Caco-2 (cell line): ENCODE data around the gene JMJD6. TPM values are rescaled to one million over a fixed set of nuclear protein-coding genes. Genes with fewer than 3 reads are reported as not detected.

Experiments
- BruUV-seq: library from RNA; stranded (reverse); fragments of 400-500 nt; replicated peaks from 2 replicates; lab custom pipeline; 2021; lab: Mats Ljungman, UMichigan
- CTCF ChIA-PET: fragments of 300-600 bp; sonication (Branson Sonifier 250); formaldehyde crosslinking; loops from one replicate; lab custom pipeline; 2022; ENCODE audit warnings: antibody characterized with exemption; lab: Charles Lee
- POLR2A ChIA-PET: fragments of 300-600 bp; sonication (Branson Sonifier 250); formaldehyde crosslinking; loops from one replicate; lab custom pipeline; 2022; ENCODE audit warnings: antibody characterized with exemption; lab: Charles Lee
- DNase-seq, 2 experiments: peaks; one replicate each; pipeline versions ENCODE4 v3.0.0 to v3.0.0-alpha.2; 2020 to 2022
- H3K27me3 ChIP-seq: replicated peaks from 2 replicates; pipeline ENCODE4 v1.6.0; 2011; ENCODE audit warnings: low read length; ENCODE audit not compliant: control insufficient read depth, insufficient read depth
- H3K36me3 ChIP-seq: 2 replicates; pipeline ENCODE4 v1.5.1; 2011; ENCODE audit warnings: low read length; ENCODE audit not compliant: control insufficient read depth, insufficient read depth
- H3K4me1 ChIP-seq: fragments of 250-450 bp; sonication (Bioruptor Pico); 2 replicates; pipeline ENCODE4 v1.5.1; 2020; ENCODE audit warnings: mild to moderate bottlenecking
- H3K4me3 ChIP-seq: 2 replicates; pipeline ENCODE4 v1.5.1; 2011; ENCODE audit warnings: low read depth, mild to moderate bottlenecking, control low read depth, low read length
- H3K9me3 ChIP-seq: fragments of 250-450 bp; sonication (Bioruptor Pico); 2 replicates; pipeline ENCODE4 v1.5.1; 2020; ENCODE audit warnings: mild to moderate bottlenecking, moderate library complexity
- H3K27ac Mint-ChIP-seq: one replicate; pipeline ENCODE4 v1.8.0; 2022; ENCODE audit warnings: mixed read lengths; ENCODE audit not compliant: unreplicated experiment
- H3K27me3 Mint-ChIP-seq: one replicate; pipeline ENCODE4 v1.8.0; 2022; ENCODE audit warnings: mixed read lengths; ENCODE audit not compliant: insufficient read depth, unreplicated experiment
- H3K36me3 Mint-ChIP-seq: one replicate; pipeline ENCODE4 v1.8.0; 2022; ENCODE audit warnings: mild to moderate bottlenecking, mixed read lengths; ENCODE audit not compliant: insufficient read depth, unreplicated experiment
- H3K4me1 Mint-ChIP-seq: one replicate; pipeline ENCODE4 v1.8.0; 2022; ENCODE audit warnings: low read depth, mixed read lengths; ENCODE audit not compliant: unreplicated experiment
- H3K4me3 Mint-ChIP-seq: one replicate; pipeline ENCODE4 v1.8.0; 2022; ENCODE audit warnings: mild to moderate bottlenecking, moderate library complexity, mixed read lengths; ENCODE audit not compliant: unreplicated experiment
- H3K9me3 Mint-ChIP-seq: one replicate; pipeline ENCODE4 v1.8.0; 2022; ENCODE audit warnings: mixed read lengths; ENCODE audit not compliant: unreplicated experiment
- intact Hi-C: fragments of 100-400 bp; cut with micrococcal nuclease; formaldehyde crosslinking; loops from one replicate; pipeline ENCODE4 v1.10.0; 2022; ENCODE audit not compliant: unreplicated experiment
- total RNA-seq: library from RNA; stranded (reverse); gene quantifications from 2 replicates; pipeline ENCODE4 v1.2.3, GENCODE V29; 2022
- TF ChIP-seq, protein P1 (sequence below), 2 experiments: fragments of 200-600 bp in 1 of 2; IDR thresholded peaks; 1 replicate in 1 of 2; 2 replicates in 1 of 2; pipeline versions ENCODE4 v1.5.1 to v1.8.0; 2011 to 2022; ENCODE audit warnings: antibody characterized with exemption in 1 of 2, control low read depth in 1 of 2, inconsistent platforms in 1 of 2, low read depth in 1 of 2, low read length in 1 of 2, mild to moderate bottlenecking in 1 of 2, moderate library complexity in 1 of 2; ENCODE audit not compliant: insufficient read depth in 1 of 2, severe bottlenecking in 1 of 2, unreplicated experiment in 1 of 2

Gene JMJD6
- total RNA-seq, 1 experiment from 2014 or later, result 37.4 TPM

DNA sequence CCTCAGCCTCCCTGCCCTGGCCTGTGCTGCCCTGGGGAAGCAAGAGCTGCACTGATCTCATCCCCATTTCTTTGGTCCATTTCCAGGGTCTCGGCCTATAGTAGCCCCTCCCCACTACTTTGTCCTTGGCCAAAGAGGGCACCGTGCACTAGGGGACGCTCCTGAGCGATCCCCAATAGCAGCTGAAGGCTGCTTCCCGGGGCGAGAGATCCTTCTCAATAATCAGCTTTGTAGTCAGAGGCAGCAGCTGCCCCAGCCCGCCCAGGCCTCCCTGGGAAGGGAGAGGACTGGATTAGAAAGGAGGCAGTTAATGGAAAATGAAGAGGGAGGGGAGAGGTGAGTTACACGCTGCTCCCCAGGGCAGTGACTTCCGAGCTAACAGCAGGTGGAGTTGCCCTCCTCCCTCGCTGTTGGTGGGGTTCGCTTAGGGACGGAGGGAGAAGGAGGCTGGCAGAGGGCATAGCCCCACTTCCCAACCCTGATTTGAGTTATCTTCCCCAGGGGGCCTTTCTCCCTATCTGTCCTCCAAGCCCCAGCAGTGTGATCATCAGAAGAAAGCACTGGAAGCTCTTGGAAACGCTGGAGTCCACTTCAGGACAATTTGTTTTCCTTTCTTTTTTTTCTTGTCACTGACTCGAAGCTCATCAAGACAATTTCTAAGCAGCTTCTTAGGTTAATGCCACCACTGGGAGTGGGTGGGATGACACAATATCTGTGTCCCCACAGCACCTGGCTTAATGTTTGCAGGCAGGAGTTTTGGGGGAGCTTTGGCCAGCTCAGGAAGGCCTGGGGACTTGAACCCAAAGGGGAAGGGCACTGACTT is 18.2 kb downstream of the JMJD6 start:
- Histone ChIP-seq H3K4me1 (peaks cover 13% of the 10 kb centered on the region), H3K27me3 (no peaks in the 10 kb centered on the region), H3K36me3 (no peaks in the 10 kb centered on the region; the same call in 1 of the 2 replicates), H3K9me3 (no peaks in the 10 kb centered on the region), H3K4me3 (no peak overlapping the region)
- no peak overlapping the region for H3K27ac Mint-ChIP-seq
- no peaks in the 10 kb centered on the region for H3K9me3 Mint-ChIP-seq
- peak overlapping the region; percentile 77 for H3K4me3 Mint-ChIP-seq
- intact Hi-C loops, result no loop called here
- POLR2A ChIA-PET, result interaction anchor here (0.5 to 0.6 kb wide), 2 partner anchors 11 to 209 kb away, joined by 3 read pairs; no protein-coding TSS in a partner anchor
- peaks cover 5% of the 10 kb centered on the region for H3K36me3 Mint-ChIP-seq
- H3K4me1 Mint-ChIP-seq, result peaks cover 15% of the 10 kb centered on the region
- CTCF ChIA-PET, result interaction anchor here (0.6 to 1.1 kb wide), 5 partner anchors 11 to 200 kb away, joined by 3 to 5 read pairs (median 3); no protein-coding TSS in a partner anchor
- DNase-seq, result no peak
- no TSS peak for BruUV-seq
- TF ChIP-seq, protein P1, sequence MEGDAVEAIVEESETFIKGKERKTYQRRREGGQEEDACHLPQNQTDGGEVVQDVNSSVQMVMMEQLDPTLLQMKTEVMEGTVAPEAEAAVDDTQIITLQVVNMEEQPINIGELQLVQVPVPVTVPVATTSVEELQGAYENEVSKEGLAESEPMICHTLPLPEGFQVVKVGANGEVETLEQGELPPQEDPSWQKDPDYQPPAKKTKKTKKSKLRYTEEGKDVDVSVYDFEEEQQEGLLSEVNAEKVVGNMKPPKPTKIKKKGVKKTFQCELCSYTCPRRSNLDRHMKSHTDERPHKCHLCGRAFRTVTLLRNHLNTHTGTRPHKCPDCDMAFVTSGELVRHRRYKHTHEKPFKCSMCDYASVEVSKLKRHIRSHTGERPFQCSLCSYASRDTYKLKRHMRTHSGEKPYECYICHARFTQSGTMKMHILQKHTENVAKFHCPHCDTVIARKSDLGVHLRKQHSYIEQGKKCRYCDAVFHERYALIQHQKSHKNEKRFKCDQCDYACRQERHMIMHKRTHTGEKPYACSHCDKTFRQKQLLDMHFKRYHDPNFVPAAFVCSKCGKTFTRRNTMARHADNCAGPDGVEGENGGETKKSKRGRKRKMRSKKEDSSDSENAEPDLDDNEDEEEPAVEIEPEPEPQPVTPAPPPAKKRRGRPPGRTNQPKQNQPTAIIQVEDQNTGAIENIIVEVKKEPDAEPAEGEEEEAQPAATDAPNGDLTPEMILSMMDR (IDR thresholded peaks at IDR 0.05; ENCODE audit: insufficient read depth in 1 of 2, low read depth in 1 of 2, low read length in 1 of 2, severe bottlenecking in 1 of 2, unreplicated experiment in 1 of 2), result peak in 1 of 2 experiments; percentile 20
- no peaks in the 10 kb centered on the region for H3K27me3 Mint-ChIP-seq

DNA sequence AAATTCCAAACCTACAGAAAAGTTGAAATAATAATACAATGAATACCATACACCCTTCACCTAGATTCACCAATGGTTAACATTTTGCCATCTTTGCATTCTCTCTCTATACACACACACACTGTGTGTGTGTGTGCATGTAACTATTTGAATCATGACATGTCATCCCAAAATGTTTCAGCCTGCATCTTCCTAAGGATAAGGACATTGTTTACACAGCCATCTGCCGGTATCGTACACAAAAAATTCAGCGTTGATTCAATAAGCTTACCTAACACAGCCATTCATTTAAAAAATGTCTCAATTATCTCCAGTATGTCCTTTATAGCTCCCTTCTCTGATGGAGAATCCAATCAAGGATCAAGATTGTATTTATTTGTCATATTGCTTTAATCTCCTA is 19.6 kb downstream of the JMJD6 start:
- no TSS peak for BruUV-seq
- intact Hi-C loops, result no loop called here
- no peak for DNase-seq
- TF ChIP-seq, protein P1 (IDR thresholded peaks at IDR 0.05; ENCODE audit: insufficient read depth in 1 of 2, low read depth in 1 of 2, low read length in 1 of 2, severe bottlenecking in 1 of 2, unreplicated experiment in 1 of 2), result no peak
- ChIA-PET CTCF (interaction anchor here (0.7 kb wide), 1 partner anchor 29 kb away, joined by 3 read pairs; no protein-coding TSS in a partner anchor), POLR2A (interaction anchor here (0.5 kb wide), 1 partner anchor 150 kb away, joined by 3 read pairs; no protein-coding TSS in a partner anchor)
- H3K9me3 Mint-ChIP-seq, result no peaks in the 10 kb centered on the region
- H3K4me1 ChIP-seq, result peaks cover 19% of the 10 kb centered on the region
- H3K36me3 ChIP-seq, result no peaks in the 10 kb centered on the region
- H3K36me3 Mint-ChIP-seq, result peaks cover 5% of the 10 kb centered on the region
- H3K4me1 Mint-ChIP-seq, result peaks cover 19% of the 10 kb centered on the region
- no peaks in the 10 kb centered on the region for H3K27me3 Mint-ChIP-seq
- no peak overlapping the region for H3K4me3 ChIP-seq
- no peaks in the 10 kb centered on the region for H3K27me3 ChIP-seq
- H3K27ac Mint-ChIP-seq, result no peak overlapping the region
- no peak overlapping the region for H3K4me3 Mint-ChIP-seq
- H3K9me3 ChIP-seq, result no peaks in the 10 kb centered on the region

DNA sequence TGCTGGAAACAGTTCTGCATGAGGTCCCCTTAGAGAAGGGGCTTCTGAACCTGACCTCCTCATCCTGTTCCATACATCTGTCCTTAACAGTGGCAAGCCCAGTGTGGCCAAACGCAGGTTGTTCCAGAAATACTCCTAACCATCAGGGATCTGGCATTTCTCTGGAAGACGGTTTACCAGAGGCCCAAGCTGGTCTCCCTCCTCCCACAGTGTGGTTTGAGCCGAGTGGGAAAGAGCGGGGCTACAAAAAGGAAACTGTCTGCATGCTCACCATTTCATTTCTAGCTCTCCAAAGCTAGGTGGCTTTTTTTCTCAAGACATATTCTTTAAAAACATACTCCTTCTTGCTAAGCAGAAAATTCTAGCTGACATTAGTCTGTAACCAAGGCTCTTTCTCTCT is 21.6 kb downstream of the JMJD6 start:
- Mint-ChIP-seq H3K27ac (no peak overlapping the region), H3K36me3 (no peaks in the 10 kb centered on the region), H3K4me1 (peaks cover 28% of the 10 kb centered on the region), H3K27me3 (no peaks in the 10 kb centered on the region), H3K9me3 (no peaks in the 10 kb centered on the region), H3K4me3 (no peak overlapping the region)
- TF ChIP-seq, protein P1 (IDR thresholded peaks at IDR 0.05; ENCODE audit: insufficient read depth in 1 of 2, low read depth in 1 of 2, low read length in 1 of 2, severe bottlenecking in 1 of 2, unreplicated experiment in 1 of 2), result no peak
- H3K4me3 ChIP-seq, result no peak overlapping the region
- BruUV-seq, result no TSS peak
- ChIA-PET CTCF (interaction anchor here (0.6 kb wide), 1 partner anchor 105 kb away, joined by 3 read pairs; no protein-coding TSS in a partner anchor), POLR2A (interaction anchor here (0.6 kb wide), 1 partner anchor 814 kb away, joined by 10 read pairs; no protein-coding TSS in a partner anchor)
- H3K9me3 ChIP-seq, result no peaks in the 10 kb centered on the region
- no peaks in the 10 kb centered on the region for H3K36me3 ChIP-seq
- intact Hi-C loops, result no loop called here
- H3K4me1 ChIP-seq, result peaks cover 22% of the 10 kb centered on the region
- no peaks in the 10 kb centered on the region for H3K27me3 ChIP-seq
- DNase-seq, result no peak
